NCI-H2081 (cell line): ENCODE data around the gene ANKRD36B.
"Not testable (repeated sequence)": the region's sequence is repeated elsewhere in the genome, so short reads cannot be mapped to it uniquely, and the experiment has no call there.

Experiments used
- DNase-seq, 2 experiments: peaks; one replicate each; lab custom pipeline; 2025; lab: John Stamatoyannopoulos, UW

Gene ANKRD36B

DNA sequence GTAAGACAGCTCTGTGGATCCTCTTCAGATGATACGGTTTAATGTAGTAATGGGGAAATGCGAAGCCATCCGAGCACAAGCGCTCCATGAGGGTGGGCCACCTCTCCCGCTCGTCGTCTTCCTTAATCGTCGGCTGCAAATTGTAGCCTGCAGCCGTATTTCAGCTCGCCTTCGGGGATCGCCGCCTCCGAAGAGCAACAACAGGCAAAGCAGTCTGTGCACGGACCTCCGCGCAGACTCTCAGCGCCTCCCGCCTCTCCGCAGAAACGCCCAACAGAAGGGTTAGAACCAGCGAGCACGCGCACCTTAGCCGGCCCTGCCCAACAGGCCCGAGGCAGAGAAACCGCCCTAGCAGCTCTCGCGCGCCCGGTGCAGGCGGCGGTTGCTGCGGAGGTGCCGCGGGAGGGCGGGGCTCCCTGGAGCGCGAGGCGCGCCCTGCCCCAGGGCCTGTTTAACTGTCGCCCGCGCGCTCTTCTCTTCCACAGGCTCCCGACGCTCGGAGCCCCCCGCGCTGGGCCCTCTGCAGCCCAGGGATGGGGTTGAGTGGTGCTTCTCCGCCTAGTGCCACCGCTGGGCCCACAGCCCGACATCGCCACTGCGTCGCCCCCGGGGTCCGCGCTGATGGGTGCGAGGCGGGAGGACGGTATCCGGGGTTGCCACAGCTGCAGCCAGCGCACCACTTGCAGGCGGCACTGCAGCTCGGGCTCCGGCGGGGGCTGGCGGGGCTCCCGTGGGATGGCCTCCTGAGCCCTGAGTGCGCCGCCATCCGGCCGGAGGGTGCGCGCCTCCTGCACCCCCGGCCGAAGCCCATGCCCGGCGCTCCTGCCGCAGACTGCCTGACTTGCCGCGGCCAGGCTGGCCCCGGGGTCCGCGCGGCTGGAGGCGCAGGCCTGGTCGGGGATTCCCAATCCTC lies at the start of gene ANKRD36B:
Gene ANKRD36B, minus strand, starts transcription at position 280 of the 913 bp plus-strand sequence. Its CDS starts 192 bp downstream, at position 88.
- DNase-seq: not testable (repeated sequence)

DNA sequence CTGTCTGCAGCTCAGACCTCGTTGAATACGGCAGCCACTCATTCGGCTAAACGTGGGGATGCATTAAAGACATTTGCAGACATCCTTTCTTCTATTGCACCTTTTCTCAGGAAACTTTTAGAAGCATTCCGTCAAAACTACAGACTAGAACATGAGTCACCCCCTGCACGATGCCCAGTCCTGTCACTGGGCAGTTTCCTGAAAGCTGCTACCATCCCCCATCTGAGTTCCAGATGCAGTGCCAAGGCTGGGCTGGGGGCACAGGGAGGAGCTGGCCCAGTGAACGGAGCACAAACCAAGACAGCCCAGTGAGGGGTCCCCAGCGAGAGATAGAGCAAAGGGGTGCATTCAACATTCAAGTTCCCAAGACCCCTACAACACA lies 36.4 kb upstream of the ANKRD36B start:
- not testable (repeated sequence) for DNase-seq

DNA sequence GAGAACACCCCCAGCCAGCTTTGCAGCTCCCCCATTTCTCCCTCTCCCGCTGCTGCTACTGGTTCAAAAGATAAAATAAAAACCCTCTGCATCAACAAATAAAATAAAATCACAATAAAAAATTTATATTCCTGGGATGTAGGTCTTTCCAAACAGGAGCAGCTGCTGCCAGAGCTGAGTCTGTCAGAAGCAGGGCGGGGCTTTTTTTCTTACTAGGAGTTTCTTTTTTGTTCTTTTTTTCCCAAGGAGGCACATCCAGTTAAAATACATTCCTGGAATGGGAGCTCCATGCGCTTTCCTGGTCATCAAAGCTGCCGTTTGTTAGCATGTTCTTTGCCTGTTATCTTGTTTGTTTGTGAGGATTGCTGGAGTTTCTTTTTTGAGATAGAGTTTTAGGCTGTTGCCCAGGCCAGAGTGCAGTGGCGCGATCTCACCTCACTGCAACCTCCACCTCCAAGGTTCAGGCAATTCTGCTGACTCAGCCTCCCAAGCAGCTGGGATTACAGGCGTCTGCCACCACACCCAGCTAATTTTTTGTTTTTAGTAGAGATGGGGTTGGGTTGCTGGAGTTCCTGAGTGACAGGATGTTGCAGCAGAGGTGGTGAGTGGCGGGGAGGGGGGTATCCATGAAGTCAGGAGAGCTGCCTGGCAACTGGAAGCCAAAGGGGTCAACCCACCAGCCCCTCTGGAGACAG lies 35.8 kb upstream of the ANKRD36B start:
- not testable (repeated sequence) for DNase-seq

DNA sequence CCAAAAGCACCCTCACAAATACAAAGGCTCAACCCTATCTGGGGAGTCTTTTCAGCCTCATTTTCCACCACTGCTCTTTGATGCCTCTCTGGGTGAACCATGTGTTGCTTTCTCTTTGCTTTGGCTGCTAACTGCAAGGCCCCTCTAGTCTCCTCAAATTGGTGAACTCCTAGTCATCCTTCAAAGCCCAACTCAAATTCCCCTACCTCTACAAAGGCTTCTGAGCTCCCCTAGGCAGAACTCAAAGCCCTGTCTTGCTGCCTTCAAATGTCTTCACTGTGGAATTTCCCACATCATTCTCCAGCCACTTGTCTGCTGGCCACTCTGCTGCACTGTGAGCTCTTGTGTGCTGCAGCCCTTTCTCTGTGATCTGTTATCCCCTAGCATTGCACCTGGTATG lies 33.3 kb upstream of the ANKRD36B start:
- DNase-seq: not testable (repeated sequence)

DNA sequence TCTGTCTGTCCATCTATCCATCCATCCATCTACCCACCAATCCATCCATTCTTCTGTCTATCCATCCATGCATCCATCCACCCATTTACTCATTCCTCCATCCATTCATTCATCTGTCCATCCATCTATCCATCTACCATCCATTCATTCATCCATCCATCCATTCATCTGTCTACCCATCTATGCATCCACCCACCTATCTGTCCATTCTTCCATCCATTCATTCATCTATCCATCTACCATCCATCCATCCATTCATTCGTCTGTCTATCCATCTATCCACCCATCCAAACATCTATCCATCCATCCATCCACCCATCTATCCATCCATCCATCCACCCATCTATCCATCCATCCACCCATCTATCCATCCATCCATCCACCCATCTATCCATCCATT lies 30.8 kb upstream of the ANKRD36B start:
- not testable (repeated sequence) for DNase-seq

DNA sequence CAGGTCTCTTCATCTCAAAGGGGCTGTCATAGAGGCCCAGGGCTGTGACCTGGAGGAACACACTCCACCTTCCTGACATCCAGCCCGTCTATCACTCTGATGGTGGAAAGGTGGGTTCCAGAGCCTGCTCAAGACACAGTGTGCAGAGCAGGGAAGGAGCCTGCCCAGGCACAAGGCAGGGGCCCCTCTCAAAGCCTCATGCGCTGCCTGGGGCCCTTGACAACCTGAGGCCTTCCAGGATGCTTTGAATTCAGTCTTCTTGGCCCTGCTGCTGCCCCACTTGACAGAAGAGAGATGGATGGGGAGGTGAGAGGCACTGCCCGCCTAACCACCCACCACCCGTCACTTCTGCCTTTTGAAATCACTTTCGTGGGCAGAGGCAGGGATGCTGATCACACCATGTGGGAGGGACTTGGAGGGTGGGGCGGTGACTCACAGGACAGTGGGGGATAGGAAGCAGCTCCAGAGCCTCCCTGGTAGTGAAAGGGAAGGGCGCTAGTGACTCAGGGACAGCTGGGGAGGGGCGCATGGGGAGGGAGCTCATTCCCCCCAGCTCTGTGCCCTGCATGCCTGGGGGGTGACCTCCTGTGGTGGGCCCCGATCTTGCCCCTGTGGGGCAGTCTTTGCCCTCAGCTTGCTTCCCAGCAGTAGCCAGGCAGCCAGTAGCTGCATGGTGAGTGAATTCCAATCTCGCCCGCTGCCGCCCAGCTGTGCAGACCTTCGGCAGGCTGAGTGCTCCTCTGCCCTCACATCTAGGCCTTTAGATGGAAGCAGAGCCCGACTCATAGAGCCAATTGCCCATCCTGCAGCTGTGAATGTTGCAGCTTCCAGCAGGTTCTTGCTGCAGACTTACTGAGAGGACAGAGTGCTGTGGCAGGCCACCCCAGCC lies 29.5 kb upstream of the ANKRD36B start:
- not testable (repeated sequence) for DNase-seq

DNA sequence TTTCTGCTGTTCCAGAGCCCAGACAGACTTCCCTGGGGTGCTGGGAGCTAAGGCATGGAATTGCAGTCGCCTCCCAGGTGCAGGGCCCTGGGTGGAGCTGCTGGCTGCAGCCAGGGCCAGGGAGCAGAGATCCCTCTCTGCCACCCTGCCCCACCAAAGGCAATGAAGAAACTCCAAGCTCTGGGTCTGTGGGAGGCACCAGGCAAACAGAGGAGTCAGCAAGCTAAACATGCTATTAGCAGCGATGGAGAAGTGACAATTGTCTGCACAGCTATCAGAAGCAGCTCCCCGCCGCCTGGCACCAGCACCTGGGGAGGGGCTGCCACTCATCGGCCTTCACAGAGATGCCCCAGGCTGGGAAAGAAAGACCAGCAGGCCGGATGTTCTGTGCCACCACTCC lies 28.2 kb upstream of the ANKRD36B start:
- DNase-seq: no peak

DNA sequence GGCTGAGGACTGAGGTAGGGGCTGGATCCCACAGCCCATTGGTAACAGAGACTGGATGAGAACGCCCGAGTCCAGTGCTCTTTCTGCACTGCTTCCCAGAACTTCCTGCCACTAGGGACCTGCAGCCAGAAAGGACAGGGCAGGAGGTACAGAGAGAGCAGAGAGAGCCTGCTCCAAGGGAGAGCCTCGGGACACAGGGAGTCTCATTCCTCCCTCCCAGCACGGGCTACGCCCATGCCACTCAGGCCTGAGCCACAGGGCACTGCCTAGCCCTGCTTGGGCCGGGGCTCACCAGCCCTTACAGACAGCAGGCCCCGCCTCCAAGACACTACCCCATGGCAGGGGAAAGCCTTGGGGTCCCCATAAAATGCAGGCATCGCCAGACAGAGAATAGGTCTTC lies 26.1 kb upstream of the ANKRD36B start:
- DNase-seq: not testable (repeated sequence)

DNA sequence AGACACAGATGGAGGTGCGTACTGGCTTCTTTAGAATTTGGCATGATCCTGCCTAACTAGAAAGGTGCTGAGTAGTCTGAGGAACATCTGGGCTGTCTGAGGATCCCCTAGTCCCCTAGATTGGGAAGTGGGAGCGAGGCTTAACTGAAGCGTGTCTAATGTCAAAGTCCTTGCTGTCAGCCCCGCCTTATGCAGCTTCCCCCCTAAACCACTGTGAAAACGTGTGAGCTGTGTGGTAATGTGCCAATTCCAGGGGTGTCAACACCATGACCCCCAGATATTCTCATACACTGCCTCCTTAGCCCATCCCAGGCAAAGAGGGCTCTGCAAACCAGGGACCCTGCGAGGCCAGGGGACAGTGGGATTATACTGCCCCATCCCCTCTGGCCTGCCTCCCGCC lies 22.2 kb upstream of the ANKRD36B start:
- not testable (repeated sequence) for DNase-seq

DNA sequence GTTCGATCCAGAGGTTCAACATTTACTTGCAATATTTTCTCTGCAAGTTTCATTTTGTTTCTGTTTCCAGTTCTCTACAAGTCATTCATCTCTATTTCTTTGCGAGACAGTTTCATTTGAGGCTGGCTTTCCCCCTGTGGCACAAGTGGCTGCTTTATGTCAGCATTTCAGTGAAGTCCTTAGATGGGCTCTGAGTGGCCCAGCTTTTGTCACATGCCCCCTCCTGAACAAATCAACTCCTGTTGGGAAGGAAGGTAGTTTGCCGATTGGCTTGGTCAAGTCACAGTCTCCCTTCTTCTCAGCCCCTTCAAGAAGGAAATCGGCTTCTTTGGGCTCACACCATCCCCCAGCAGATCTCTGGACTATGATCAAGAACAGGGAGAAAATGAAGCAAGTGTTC lies 19.1 kb upstream of the ANKRD36B start:
- DNase-seq: not testable (repeated sequence)

DNA sequence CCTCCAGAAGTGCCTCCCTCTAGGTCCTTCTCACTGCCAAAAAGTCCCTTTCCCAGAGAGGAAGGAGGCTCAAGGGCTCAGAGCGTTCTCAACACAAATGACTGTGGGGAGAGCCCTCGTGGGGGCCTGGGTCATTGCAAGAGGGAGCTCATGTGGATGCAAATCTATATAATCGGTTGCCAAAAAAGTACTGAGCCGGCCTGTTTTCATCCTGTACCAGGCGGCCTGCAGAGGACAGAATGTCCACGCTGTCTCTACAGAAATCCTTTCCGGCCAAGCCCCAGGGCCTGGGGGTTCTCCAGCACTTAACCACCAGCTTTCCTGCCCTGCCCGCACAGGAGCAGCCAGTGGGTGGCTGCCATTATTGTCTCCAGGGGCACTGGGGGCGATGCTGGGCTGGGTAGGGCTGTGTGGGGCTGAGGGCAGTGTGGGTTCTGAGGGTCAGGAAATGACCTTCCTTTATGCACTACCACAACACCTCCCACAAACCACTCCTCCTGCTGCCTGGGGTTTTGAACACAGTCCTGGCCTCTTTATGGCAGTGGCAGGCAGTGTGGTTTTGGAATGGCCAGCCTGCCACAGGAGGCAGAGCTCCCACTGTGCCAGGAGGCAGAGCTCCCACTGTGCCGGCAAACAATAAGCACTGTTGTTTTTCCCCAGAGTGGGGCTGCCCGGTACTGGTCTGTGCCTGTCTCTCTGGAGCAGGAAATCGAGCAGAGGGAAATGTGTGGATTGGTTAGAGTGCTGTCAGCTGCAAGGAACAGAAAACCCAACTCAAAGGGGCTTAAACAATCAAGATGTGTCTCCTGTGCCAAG lies 16.1 kb upstream of the ANKRD36B start:
- DNase-seq: not testable (repeated sequence)

DNA sequence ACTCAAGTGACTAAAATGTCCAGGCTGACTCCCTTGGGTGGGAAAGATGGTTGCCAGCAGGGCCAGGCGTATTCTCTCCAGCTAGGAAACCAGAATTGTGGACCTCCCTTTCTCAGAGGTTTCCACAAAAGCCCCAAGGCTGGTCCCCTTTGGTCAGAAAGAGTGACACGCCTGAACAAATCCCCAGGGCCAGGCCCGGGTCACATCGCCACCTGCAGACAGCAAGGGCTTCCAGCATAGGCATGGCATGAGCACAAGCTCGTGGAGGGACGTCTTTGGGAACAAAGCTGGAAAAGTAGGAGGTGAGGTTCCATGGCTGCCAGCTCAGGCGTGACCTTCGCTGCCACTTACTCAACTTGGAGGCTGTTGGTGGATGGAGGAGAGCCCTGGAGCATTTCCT lies 15.4 kb upstream of the ANKRD36B start:
- not testable (repeated sequence) for DNase-seq

DNA sequence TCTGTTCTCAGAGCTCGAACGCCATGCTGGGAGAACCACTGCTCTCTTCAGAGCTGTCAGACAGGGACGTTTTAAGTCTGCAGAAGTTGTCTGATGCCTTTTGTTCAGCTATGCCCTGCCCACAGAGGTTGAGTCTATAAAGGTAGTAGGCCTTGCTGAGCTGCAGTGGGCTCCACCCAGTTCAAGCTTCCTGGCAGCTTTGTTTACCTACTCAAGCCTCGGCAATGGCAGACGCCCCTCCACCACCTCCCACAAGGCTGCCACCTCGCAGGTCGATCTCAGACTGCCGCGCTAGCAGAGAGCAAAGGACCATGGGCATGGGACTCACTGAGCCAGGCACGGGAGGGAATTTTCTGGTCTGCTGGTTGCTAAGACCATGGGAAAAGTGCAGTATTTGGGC lies 11.9 kb upstream of the ANKRD36B start:
- DNase-seq: not testable (repeated sequence)

DNA sequence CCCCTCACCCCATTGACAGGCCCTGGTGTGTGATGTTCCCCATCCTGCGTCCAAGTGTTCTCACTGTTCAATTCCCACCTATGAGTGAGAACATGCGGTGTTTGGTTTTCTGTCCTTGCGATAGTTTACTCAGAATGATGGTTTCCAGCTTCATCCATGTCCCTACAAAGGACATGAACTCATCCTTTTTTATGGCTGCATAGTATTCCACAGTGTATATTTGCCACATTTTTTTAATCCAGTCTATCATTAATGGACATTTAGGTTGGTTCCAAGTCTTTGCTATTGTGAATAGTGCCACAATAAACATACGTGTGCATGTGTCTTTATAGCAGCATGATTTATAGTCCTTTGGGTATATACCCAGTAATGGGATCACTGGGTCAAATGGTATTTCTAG lies 6.5 kb upstream of the ANKRD36B start:
- DNase-seq: not testable (repeated sequence)

DNA sequence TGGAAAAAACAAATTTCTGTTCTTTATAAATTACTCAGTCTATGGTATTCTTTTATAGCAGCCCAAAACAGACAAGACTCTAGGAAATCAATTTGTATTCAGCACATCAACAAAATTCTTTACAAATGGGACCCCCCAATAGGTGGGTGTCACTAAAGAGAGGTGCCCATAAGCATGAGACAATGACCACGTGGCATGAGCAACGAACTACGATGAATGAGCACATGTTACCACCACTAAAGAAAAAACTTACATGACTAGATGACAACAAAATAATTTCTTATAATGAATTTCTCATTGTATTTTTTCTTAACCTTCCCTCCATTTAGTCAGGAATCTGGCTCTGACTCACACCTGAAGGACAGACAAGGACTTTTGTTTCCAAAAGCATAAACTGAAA lies 3.8 kb upstream of the ANKRD36B start:
- not testable (repeated sequence) for DNase-seq

DNA sequence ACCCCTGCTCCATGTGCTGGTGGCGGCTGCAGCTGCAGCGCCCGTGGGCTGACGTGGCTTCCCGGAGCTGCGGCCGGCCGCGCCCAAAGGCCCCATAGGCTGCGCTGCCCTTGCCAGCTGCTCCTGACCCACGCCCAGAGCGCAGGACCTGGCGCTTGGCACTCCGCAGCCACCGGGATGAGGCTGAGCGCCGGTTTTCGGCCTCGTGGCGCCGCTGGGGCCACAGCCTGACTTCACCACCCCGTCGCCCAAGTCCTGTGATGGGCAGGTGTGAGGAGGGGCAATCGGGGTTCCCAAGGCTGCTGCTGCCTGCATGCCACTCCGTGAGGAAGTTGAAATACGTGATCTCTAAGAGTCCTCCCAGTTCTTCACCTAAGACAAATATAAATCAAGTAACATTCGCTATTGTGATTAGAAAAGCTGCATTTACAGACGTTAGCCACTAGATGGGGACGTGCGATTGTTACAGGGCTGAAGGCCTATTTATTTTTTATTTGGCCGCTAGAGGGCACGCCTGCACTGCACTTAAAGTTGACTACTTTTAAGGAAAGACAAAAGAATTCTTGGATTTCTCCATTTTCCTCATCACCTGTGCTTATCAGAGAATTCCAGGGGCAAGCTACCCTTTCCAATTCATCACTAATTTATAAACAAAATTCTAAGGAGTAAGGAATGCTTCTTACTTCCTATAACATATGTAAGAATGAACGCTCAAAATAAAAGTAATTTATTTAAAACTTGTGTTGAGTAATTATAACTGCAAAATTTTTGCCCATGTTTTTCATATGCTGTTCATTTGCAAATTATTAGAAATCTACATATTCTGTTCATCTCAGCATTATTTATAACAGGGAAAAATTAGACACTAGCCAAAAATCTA lies 1.1 kb upstream of the ANKRD36B start:
- DNase-seq: not testable (repeated sequence)

DNA sequence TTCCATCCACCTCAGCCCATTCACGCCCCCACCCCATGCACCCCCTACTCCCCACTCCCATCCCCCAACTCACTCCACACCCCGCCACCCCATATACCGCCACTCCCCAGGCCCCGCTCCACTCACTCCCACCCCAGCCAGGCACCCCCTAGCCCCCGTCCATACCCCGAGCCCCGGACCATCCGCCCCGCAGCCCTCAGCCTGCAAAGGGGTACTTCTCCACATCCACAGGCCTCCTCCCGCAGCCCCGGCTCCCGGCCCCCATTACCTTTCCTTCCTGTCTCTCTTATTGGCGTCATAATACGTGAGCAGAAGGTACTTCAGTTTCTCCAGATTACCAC lies 450 bp downstream of the ANKRD36B start:
- DNase-seq: not testable (repeated sequence)

DNA sequence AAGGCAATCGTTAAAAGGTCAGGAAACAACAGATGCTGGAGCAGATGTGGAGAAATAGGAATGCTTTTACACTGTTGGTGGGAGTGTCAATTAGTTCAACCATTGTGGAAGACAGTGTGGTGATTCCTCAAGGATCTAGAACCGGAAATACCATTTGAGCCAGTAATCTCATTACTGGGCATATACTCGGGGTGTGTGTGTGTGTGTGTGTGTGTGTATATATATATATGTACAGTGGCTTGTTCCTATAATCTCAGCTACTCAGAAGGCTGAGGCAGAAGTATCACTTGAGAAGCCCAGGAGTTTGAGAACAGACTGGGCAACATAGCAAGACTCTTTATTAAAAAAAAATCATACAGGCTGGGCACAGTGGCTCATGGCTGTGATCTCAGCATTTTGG lies 24.0 kb downstream of the ANKRD36B start:
- DNase-seq: not testable (repeated sequence)

DNA sequence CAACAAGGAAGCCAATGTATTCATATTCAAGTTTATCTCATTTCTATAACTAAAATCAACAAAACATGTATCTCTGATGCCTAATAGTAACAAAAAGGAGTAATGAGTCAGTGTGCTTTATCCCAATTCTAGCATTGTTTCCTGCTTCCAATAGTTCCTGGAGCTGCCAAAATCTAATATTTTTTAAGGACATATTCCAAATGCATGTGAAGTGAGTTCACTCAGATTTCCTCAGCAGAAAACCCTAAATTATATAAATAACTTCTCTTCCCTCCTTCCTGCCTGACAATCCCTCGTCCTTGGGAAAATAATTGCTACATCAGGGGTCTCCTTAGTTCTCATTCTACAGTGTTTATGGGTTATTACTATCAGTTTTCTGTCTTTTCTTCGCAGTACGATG lies 37.3 kb downstream of the ANKRD36B start:
- DNase-seq: not testable (repeated sequence)

DNA sequence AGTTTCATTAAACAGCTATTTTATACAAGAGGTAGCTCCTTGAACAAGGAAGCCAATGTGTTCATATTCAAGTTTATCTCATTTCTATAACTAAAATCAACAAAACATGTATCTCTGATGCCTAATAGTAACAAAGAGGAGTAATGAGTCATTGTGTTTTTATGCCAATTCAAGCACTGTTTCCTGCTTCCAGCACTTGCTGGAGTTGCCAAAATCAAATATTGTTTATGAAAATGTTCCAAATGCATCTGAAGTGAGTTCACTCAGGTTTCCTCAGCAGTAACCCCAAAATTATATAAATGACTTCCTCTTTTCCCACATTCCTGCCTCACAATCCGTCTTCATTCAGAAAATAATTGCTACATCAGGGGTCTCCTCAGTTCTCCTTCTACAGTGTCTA lies 39.2 kb downstream of the ANKRD36B start:
- DNase-seq: not testable (repeated sequence)
